Nucleus accumbens (tissue), 56 donors: Measurements from ENCODE around the gene HECA.
"Not testable (repeated sequence)": the region's sequence is repeated elsewhere in the genome, so short reads cannot be mapped to it uniquely, and the experiment has no call there.

Experiments used
- DNase-seq, 56 donors: peaks; one replicate each; lab custom pipeline; 2025; lab: John Stamatoyannopoulos, UW

The HECA gene

GRCh38 chr6:139198529-139199288 is 63.8 kb downstream of the HECA start:
- no peak for DNase-seq

- DNase-seq, result no peak
These were observed 66.5 kb downstream of the HECA start for GRCh38 chr6:139201378-139201777.

GRCh38 chr6:139204978-139205377 is 70.1 kb downstream of the HECA start:
- DNase-seq, result no peak

- no peak for DNase-seq
These were observed 71.0 kb downstream of the HECA start for GRCh38 chr6:139205843-139206242.

- DNase-seq, result not testable (repeated sequence)
These were observed 75.9 kb downstream of the HECA start for GRCh38 chr6:139210766-139211165.

GRCh38 chr6:139212460-139212859 is 77.6 kb downstream of the HECA start:
- not testable (repeated sequence) for DNase-seq

GRCh38 chr6:139219271-139219729 is 84.4 kb downstream of the HECA start:
- peak in 54 of 56 donors; percentile 8 to 84 (median 61) for DNase-seq

- no peak for DNase-seq
These were observed 84.9 kb downstream of the HECA start for GRCh38 chr6:139219746-139220145.

- DNase-seq, result not testable (repeated sequence)
These were observed 93.5 kb downstream of the HECA start for GRCh38 chr6:139228387-139228786.
